ENCODE results near the gene DEAF1.

The DEAF1 gene

GRCh38 chr11:727281-727701 lies 32.3 kb upstream of the DEAF1 start:
- H3K4me3 ChIP-seq (ENCODE audit: low read length) = no peak overlapping the region
- H3K9ac ChIP-seq (ENCODE audit: low read length) = peak overlapping the region; percentile 73
- H3K36me3 ChIP-seq (ENCODE audit: control insufficient read depth, insufficient read depth, low read length, severe bottlenecking) = no peaks in the 10 kb centered on the region
- DNase-seq (ENCODE audit: low read depth) = no peak
- no peaks in the 10 kb centered on the region for H3K27me3 ChIP-seq (replicated peaks; ENCODE audit: control insufficient read depth, insufficient read depth, low read length)
- no peaks in the 10 kb centered on the region for H3K9me3 ChIP-seq (ENCODE audit: control insufficient read depth, low read length)
- H3K4me1 ChIP-seq (ENCODE audit: control insufficient read depth, insufficient read depth, low read length) = peaks cover 31% of the 10 kb centered on the region

GRCh38 chr11:726278-727220 lies 31.5 kb upstream of the DEAF1 start:
- Histone ChIP-seq H3K36me3 (ENCODE audit: control insufficient read depth, insufficient read depth, low read length, severe bottlenecking) (no peaks in the 10 kb centered on the region), H3K27me3 (replicated peaks; ENCODE audit: control insufficient read depth, insufficient read depth, low read length) (no peaks in the 10 kb centered on the region), H3K4me1 (ENCODE audit: control insufficient read depth, insufficient read depth, low read length) (peaks cover 31% of the 10 kb centered on the region), H3K9me3 (ENCODE audit: control insufficient read depth, low read length) (no peaks in the 10 kb centered on the region), H3K9ac (ENCODE audit: low read length) (peak overlapping the region; percentile 73), H3K4me3 (ENCODE audit: low read length) (no peak overlapping the region)
- DNase-seq (ENCODE audit: low read depth) = peak; percentile 22

GRCh38 chr11:725624-726202 lies 30.7 kb upstream of the DEAF1 start:
- DNase-seq (ENCODE audit: low read depth) = no peak
- no peak overlapping the region for H3K9ac ChIP-seq (ENCODE audit: low read length)

GRCh38 chr11:724778-725386 lies 29.9 kb upstream of the DEAF1 start:
- Histone ChIP-seq H3K36me3 (ENCODE audit: control insufficient read depth, insufficient read depth, low read length, severe bottlenecking) (no peaks in the 10 kb centered on the region), H3K27me3 (replicated peaks; ENCODE audit: control insufficient read depth, insufficient read depth, low read length) (no peaks in the 10 kb centered on the region), H3K4me3 (ENCODE audit: low read length) (no peak overlapping the region), H3K9ac (ENCODE audit: low read length) (no peak overlapping the region), H3K9me3 (ENCODE audit: control insufficient read depth, low read length) (no peaks in the 10 kb centered on the region), H3K4me1 (ENCODE audit: control insufficient read depth, insufficient read depth, low read length) (peaks cover 31% of the 10 kb centered on the region)
- DNase-seq (ENCODE audit: low read depth) = no peak

More at GRCh38 chr11:725624-726202, 30.7 kb upstream of the DEAF1 start:
- Histone ChIP-seq H3K27me3 (replicated peaks; ENCODE audit: control insufficient read depth, insufficient read depth, low read length) (no peaks in the 10 kb centered on the region), H3K9me3 (ENCODE audit: control insufficient read depth, low read length) (no peaks in the 10 kb centered on the region), H3K36me3 (ENCODE audit: control insufficient read depth, insufficient read depth, low read length, severe bottlenecking) (no peaks in the 10 kb centered on the region), H3K4me1 (ENCODE audit: control insufficient read depth, insufficient read depth, low read length) (peaks cover 31% of the 10 kb centered on the region), H3K4me3 (ENCODE audit: low read length) (no peak overlapping the region)

- Histone ChIP-seq H3K27me3 (replicated peaks; ENCODE audit: control insufficient read depth, insufficient read depth, low read length) (no peaks in the 10 kb centered on the region), H3K4me3 (ENCODE audit: low read length) (no peak overlapping the region), H3K36me3 (ENCODE audit: control insufficient read depth, insufficient read depth, low read length, severe bottlenecking) (no peaks in the 10 kb centered on the region), H3K9ac (ENCODE audit: low read length) (no peak overlapping the region), H3K9me3 (ENCODE audit: control insufficient read depth, low read length) (no peaks in the 10 kb centered on the region), H3K4me1 (ENCODE audit: control insufficient read depth, insufficient read depth, low read length) (peaks cover 28% of the 10 kb centered on the region)
- DNase-seq (ENCODE audit: low read depth) = no peak
Measured at GRCh38 chr11:724049-724777, 29.2 kb upstream of the DEAF1 start.

GRCh38 chr11:723120-723883 lies 28.3 kb upstream of the DEAF1 start:
- H3K4me1 ChIP-seq (ENCODE audit: control insufficient read depth, insufficient read depth, low read length) = peaks cover 19% of the 10 kb centered on the region
- no peaks in the 10 kb centered on the region for H3K36me3 ChIP-seq (ENCODE audit: control insufficient read depth, insufficient read depth, low read length, severe bottlenecking)
- H3K27me3 ChIP-seq (replicated peaks; ENCODE audit: control insufficient read depth, insufficient read depth, low read length) = no peaks in the 10 kb centered on the region
- peak; percentile 75 for DNase-seq (ENCODE audit: low read depth)
- no peaks in the 10 kb centered on the region for H3K9me3 ChIP-seq (ENCODE audit: control insufficient read depth, low read length)
- no peak overlapping the region for H3K4me3 ChIP-seq (ENCODE audit: low read length)
- H3K9ac ChIP-seq (ENCODE audit: low read length) = no peak overlapping the region

- H3K36me3 ChIP-seq (ENCODE audit: control insufficient read depth, insufficient read depth, low read length, severe bottlenecking) = no peaks in the 10 kb centered on the region
- no peaks in the 10 kb centered on the region for H3K9me3 ChIP-seq (ENCODE audit: control insufficient read depth, low read length)
- no peak for DNase-seq (ENCODE audit: low read depth)
- no peak overlapping the region for H3K9ac ChIP-seq (ENCODE audit: low read length)
- no peaks in the 10 kb centered on the region for H3K27me3 ChIP-seq (replicated peaks; ENCODE audit: control insufficient read depth, insufficient read depth, low read length)
- H3K4me1 ChIP-seq (ENCODE audit: control insufficient read depth, insufficient read depth, low read length) = peaks cover 10% of the 10 kb centered on the region
- H3K4me3 ChIP-seq (ENCODE audit: low read length) = no peak overlapping the region
Measured at GRCh38 chr11:722346-722811, 27.4 kb upstream of the DEAF1 start.

- Histone ChIP-seq H3K9me3 (ENCODE audit: control insufficient read depth, low read length) (no peaks in the 10 kb centered on the region), H3K9ac (ENCODE audit: low read length) (no peak overlapping the region), H3K4me3 (ENCODE audit: low read length) (no peak overlapping the region), H3K27me3 (replicated peaks; ENCODE audit: control insufficient read depth, insufficient read depth, low read length) (no peaks in the 10 kb centered on the region), H3K36me3 (ENCODE audit: control insufficient read depth, insufficient read depth, low read length, severe bottlenecking) (no peaks in the 10 kb centered on the region), H3K4me1 (ENCODE audit: control insufficient read depth, insufficient read depth, low read length) (peaks cover 4% of the 10 kb centered on the region)
- DNase-seq (ENCODE audit: low read depth) = no peak
Measured at GRCh38 chr11:721741-722345, 26.8 kb upstream of the DEAF1 start.

- H3K4me3 ChIP-seq (ENCODE audit: low read length) = no peak overlapping the region
- no peaks in the 10 kb centered on the region for H3K9me3 ChIP-seq (ENCODE audit: control insufficient read depth, low read length)
- H3K27me3 ChIP-seq (replicated peaks; ENCODE audit: control insufficient read depth, insufficient read depth, low read length) = no peaks in the 10 kb centered on the region
- no peak overlapping the region for H3K9ac ChIP-seq (ENCODE audit: low read length)
- H3K36me3 ChIP-seq (ENCODE audit: control insufficient read depth, insufficient read depth, low read length, severe bottlenecking) = no peaks in the 10 kb centered on the region
- no peak for DNase-seq (ENCODE audit: low read depth)
- H3K4me1 ChIP-seq (ENCODE audit: control insufficient read depth, insufficient read depth, low read length) = no peaks in the 10 kb centered on the region
Measured at GRCh38 chr11:721247-721740, 26.3 kb upstream of the DEAF1 start.

GRCh38 chr11:720642-721246 lies 25.7 kb upstream of the DEAF1 start:
- no peak for DNase-seq (ENCODE audit: low read depth)
- Histone ChIP-seq H3K27me3 (replicated peaks; ENCODE audit: control insufficient read depth, insufficient read depth, low read length) (no peaks in the 10 kb centered on the region), H3K4me1 (ENCODE audit: control insufficient read depth, insufficient read depth, low read length) (no peaks in the 10 kb centered on the region), H3K9ac (ENCODE audit: low read length) (no peak overlapping the region), H3K36me3 (ENCODE audit: control insufficient read depth, insufficient read depth, low read length, severe bottlenecking) (no peaks in the 10 kb centered on the region), H3K4me3 (ENCODE audit: low read length) (no peak overlapping the region), H3K9me3 (ENCODE audit: control insufficient read depth, low read length) (no peaks in the 10 kb centered on the region)
